ENCODE measurements around the gene ACER3.
"Not testable (repeated sequence)": the region's sequence is repeated elsewhere in the genome, so short reads cannot be mapped to it uniquely, and the experiment has no call there.

Gene ACER3

GRCh38 chr11:76880956-76881355, 20.2 kb downstream of the ACER3 start:
- H3K4me3 Mint-ChIP-seq, result no peak overlapping the region
- peaks cover 1% of the 10 kb centered on the region for H3K27me3 Mint-ChIP-seq
- H3K4me1 Mint-ChIP-seq (ENCODE audit: low read depth), result peaks cover 8% of the 10 kb centered on the region
- H3K9me3 Mint-ChIP-seq (ENCODE audit: low read depth), result no peaks in the 10 kb centered on the region
- peaks cover 13% of the 10 kb centered on the region for H3K36me3 Mint-ChIP-seq
- no peak overlapping the region for H3K27ac Mint-ChIP-seq

GRCh38 chr11:76885390-76886097, 24.8 kb downstream of the ACER3 start:
- Mint-ChIP-seq H3K27ac (no peak overlapping the region), H3K9me3 (ENCODE audit: low read depth) (no peaks in the 10 kb centered on the region), H3K36me3 (peaks cover 6% of the 10 kb centered on the region), H3K4me1 (ENCODE audit: low read depth) (peaks cover 8% of the 10 kb centered on the region), H3K27me3 (peaks cover 1% of the 10 kb centered on the region), H3K4me3 (no peak overlapping the region)

- Mint-ChIP-seq H3K9me3 (ENCODE audit: low read depth) (no peaks in the 10 kb centered on the region), H3K27ac (no peak overlapping the region), H3K4me1 (ENCODE audit: low read depth) (peaks cover 4% of the 10 kb centered on the region), H3K36me3 (no peaks in the 10 kb centered on the region), H3K27me3 (peaks cover under 1% of the 10 kb centered on the region), H3K4me3 (no peak overlapping the region)
Measured at GRCh38 chr11:76888989-76889388, 28.3 kb downstream of the ACER3 start.

- H3K27me3 Mint-ChIP-seq, result no peaks in the 10 kb centered on the region
- H3K27ac Mint-ChIP-seq, result no peak overlapping the region
- H3K9me3 Mint-ChIP-seq (ENCODE audit: low read depth), result no peaks in the 10 kb centered on the region
- no peak overlapping the region for H3K4me3 Mint-ChIP-seq
- peaks cover 4% of the 10 kb centered on the region for H3K4me1 Mint-ChIP-seq (ENCODE audit: low read depth)
- H3K36me3 Mint-ChIP-seq, result no peaks in the 10 kb centered on the region
Measured at GRCh38 chr11:76889411-76889975, 28.8 kb downstream of the ACER3 start.

- peaks cover 2% of the 10 kb centered on the region for H3K4me1 Mint-ChIP-seq (ENCODE audit: low read depth)
- no peaks in the 10 kb centered on the region for H3K27me3 Mint-ChIP-seq
- no peaks in the 10 kb centered on the region for H3K9me3 Mint-ChIP-seq (ENCODE audit: low read depth)
- no peak overlapping the region for H3K27ac Mint-ChIP-seq
- no peaks in the 10 kb centered on the region for H3K36me3 Mint-ChIP-seq
- H3K4me3 Mint-ChIP-seq, result no peak overlapping the region
Measured at GRCh38 chr11:76890329-76890728, 29.6 kb downstream of the ACER3 start.

- Mint-ChIP-seq H3K36me3 (no peaks in the 10 kb centered on the region), H3K27ac (no peak overlapping the region), H3K4me1 (ENCODE audit: low read depth) (no peaks in the 10 kb centered on the region), H3K4me3 (no peak overlapping the region), H3K9me3 (ENCODE audit: low read depth) (no peaks in the 10 kb centered on the region), H3K27me3 (no peaks in the 10 kb centered on the region)
Measured at GRCh38 chr11:76891285-76891684, 30.6 kb downstream of the ACER3 start.

GRCh38 chr11:76891793-76892192, 31.1 kb downstream of the ACER3 start:
- peaks cover 3% of the 10 kb centered on the region for H3K36me3 Mint-ChIP-seq
- no peaks in the 10 kb centered on the region for H3K9me3 Mint-ChIP-seq (ENCODE audit: low read depth)
- H3K4me3 Mint-ChIP-seq, result no peak overlapping the region
- H3K4me1 Mint-ChIP-seq (ENCODE audit: low read depth), result no peaks in the 10 kb centered on the region
- H3K27me3 Mint-ChIP-seq, result no peaks in the 10 kb centered on the region
- no peak overlapping the region for H3K27ac Mint-ChIP-seq

GRCh38 chr11:76892306-76892705, 31.6 kb downstream of the ACER3 start:
- Mint-ChIP-seq H3K4me1 (ENCODE audit: low read depth) (no peaks in the 10 kb centered on the region), H3K27ac (no peak overlapping the region), H3K36me3 (peaks cover 3% of the 10 kb centered on the region), H3K4me3 (no peak overlapping the region), H3K27me3 (no peaks in the 10 kb centered on the region), H3K9me3 (ENCODE audit: low read depth) (no peaks in the 10 kb centered on the region)

- Mint-ChIP-seq H3K36me3 (peaks cover 3% of the 10 kb centered on the region), H3K27me3 (no peaks in the 10 kb centered on the region), H3K4me1 (ENCODE audit: low read depth) (no peaks in the 10 kb centered on the region), H3K27ac (no peak overlapping the region), H3K4me3 (no peak overlapping the region), H3K9me3 (ENCODE audit: low read depth) (no peaks in the 10 kb centered on the region)
Measured at GRCh38 chr11:76897233-76897632, 36.5 kb downstream of the ACER3 start.

- H3K4me1 Mint-ChIP-seq (ENCODE audit: low read depth), result no peaks in the 10 kb centered on the region
- H3K9me3 Mint-ChIP-seq (ENCODE audit: low read depth), result no peaks in the 10 kb centered on the region
- H3K27me3 Mint-ChIP-seq, result no peaks in the 10 kb centered on the region
- no peak overlapping the region for H3K4me3 Mint-ChIP-seq
- peaks cover 7% of the 10 kb centered on the region for H3K36me3 Mint-ChIP-seq
- no peak overlapping the region for H3K27ac Mint-ChIP-seq
Measured at GRCh38 chr11:76901144-76901543, 40.4 kb downstream of the ACER3 start.

- H3K36me3 Mint-ChIP-seq; H3K27me3 Mint-ChIP-seq; H3K9me3 Mint-ChIP-seq (ENCODE audit: low read depth); H3K4me3 Mint-ChIP-seq; H3K4me1 Mint-ChIP-seq (ENCODE audit: low read depth); H3K27ac Mint-ChIP-seq: not testable (repeated sequence)
Measured at GRCh38 chr11:76901622-76902021, 40.9 kb downstream of the ACER3 start.

- Mint-ChIP-seq H3K4me3 (no peak overlapping the region), H3K36me3 (peaks cover 6% of the 10 kb centered on the region), H3K9me3 (ENCODE audit: low read depth) (no peaks in the 10 kb centered on the region), H3K27me3 (no peaks in the 10 kb centered on the region), H3K4me1 (ENCODE audit: low read depth) (no peaks in the 10 kb centered on the region), H3K27ac (no peak overlapping the region)
Measured at GRCh38 chr11:76902121-76903014, 41.6 kb downstream of the ACER3 start.

- Mint-ChIP-seq H3K27ac (no peak overlapping the region), H3K27me3 (no peaks in the 10 kb centered on the region), H3K4me1 (ENCODE audit: low read depth) (no peaks in the 10 kb centered on the region), H3K4me3 (no peak overlapping the region), H3K9me3 (ENCODE audit: low read depth) (no peaks in the 10 kb centered on the region), H3K36me3 (peaks cover 6% of the 10 kb centered on the region)
Measured at GRCh38 chr11:76903325-76903724, 42.6 kb downstream of the ACER3 start.

- Mint-ChIP-seq H3K4me1 (ENCODE audit: low read depth) (no peaks in the 10 kb centered on the region), H3K27ac (no peak overlapping the region), H3K9me3 (ENCODE audit: low read depth) (no peaks in the 10 kb centered on the region), H3K4me3 (no peak overlapping the region), H3K27me3 (no peaks in the 10 kb centered on the region), H3K36me3 (peaks cover 5% of the 10 kb centered on the region)
Measured at GRCh38 chr11:76910620-76911414, 50.1 kb downstream of the ACER3 start.

GRCh38 chr11:76911415-76911808, 50.7 kb downstream of the ACER3 start:
- peaks cover 5% of the 10 kb centered on the region for H3K36me3 Mint-ChIP-seq
- no peaks in the 10 kb centered on the region for H3K27me3 Mint-ChIP-seq
- H3K4me1 Mint-ChIP-seq (ENCODE audit: low read depth), result no peaks in the 10 kb centered on the region
- no peak overlapping the region for H3K27ac Mint-ChIP-seq
- H3K9me3 Mint-ChIP-seq (ENCODE audit: low read depth), result no peaks in the 10 kb centered on the region
- H3K4me3 Mint-ChIP-seq, result no peak overlapping the region
